Naive thymus-derived CD4-positive, alpha-beta T cell (primary cell): ENCODE data around the gene PLPP4. TPM values are rescaled to one million over a fixed set of nuclear protein-coding genes. Genes with fewer than 3 reads are reported as not detected.

Experiments used
- ATAC-seq: fragments of 150-1000 bp; cut with Tn5 transposase; 2 replicates; pipeline ENCODE4 v1.10.0; 2021; ENCODE audit warnings: mild to moderate bottlenecking, moderate library complexity
- CTCF ChIA-PET: fragments of 350-600 bp; sonication (Branson Sonifier 250); formaldehyde crosslinking; loops from one replicate; lab custom pipeline; 2021; ENCODE audit warnings: antibody characterized with exemption; lab: Charles Lee
- POLR2A ChIA-PET: fragments of 350-600 bp; sonication (Branson Sonifier 250); formaldehyde crosslinking; loops from one replicate; lab custom pipeline; 2021; ENCODE audit warnings: antibody characterized with exemption, inconsistent platforms; lab: Charles Lee
- DNase-seq, 9 donors: peaks; one replicate each; pipeline versions ENCODE4 v3.0.0 to v3.0.0-alpha.2; 2020 to 2022; ENCODE audit warnings: mixed read lengths in 1 of 9
- H3K27ac ChIP-seq: one replicate; pipeline ENCODE4 v1.7.0; 2013; ENCODE audit warnings: mild to moderate bottlenecking, low read depth, low read length, moderate library complexity
- H3K27me3 ChIP-seq, 2 donors: one replicate each; pipeline ENCODE4 v1.7.0; 2013; ENCODE audit warnings: low read length in 2 of 2, mild to moderate bottlenecking in 2 of 2, moderate library complexity in 2 of 2; ENCODE audit not compliant: control insufficient read depth in 2 of 2, insufficient read depth in 2 of 2
- H3K36me3 ChIP-seq, 3 experiments: 1 replicate in 2 of 3; 2 replicates in 1 of 3; pipeline ENCODE4 v1.7.0; 2013; ENCODE audit warnings: low read length in 3 of 3, mild to moderate bottlenecking in 3 of 3, moderate library complexity in 1 of 3; ENCODE audit not compliant: insufficient read depth in 3 of 3, control insufficient read depth in 2 of 3
- H3K4me1 ChIP-seq, 2 donors: one replicate each; pipeline ENCODE4 v1.7.0; 2013; ENCODE audit warnings: low read length in 2 of 2, mild to moderate bottlenecking in 2 of 2, moderate library complexity in 1 of 2; ENCODE audit not compliant: control insufficient read depth in 2 of 2, insufficient read depth in 2 of 2
- H3K4me3 ChIP-seq: 2 replicates; pipeline ENCODE4 v1.7.0; 2013; ENCODE audit warnings: mild to moderate bottlenecking, low read length
- H3K9me3 ChIP-seq, 3 experiments: 1 replicate in 2 of 3; 2 replicates in 1 of 3; pipeline ENCODE4 v1.7.0; 2013; ENCODE audit warnings: low read length in 3 of 3; ENCODE audit not compliant: control insufficient read depth in 2 of 3
- H3K27ac Mint-ChIP-seq, 9 donors: one replicate each; pipeline ENCODE4 v1.8.0; 2020 to 2022; ENCODE audit warnings: mixed read lengths in 9 of 9, mild to moderate bottlenecking in 8 of 9, moderate library complexity in 5 of 9, inconsistent platforms in 2 of 9
- H3K27me3 Mint-ChIP-seq, 5 donors: one replicate each; pipeline ENCODE4 v1.8.0; 2021 to 2022; ENCODE audit warnings: mixed read lengths in 5 of 5, mild to moderate bottlenecking in 1 of 5
- H3K36me3 Mint-ChIP-seq, 5 donors: one replicate each; pipeline ENCODE4 v1.8.0; 2020 to 2022; ENCODE audit warnings: mixed read lengths in 5 of 5, mild to moderate bottlenecking in 3 of 5, inconsistent platforms in 1 of 5
- H3K4me1 Mint-ChIP-seq, 7 donors: one replicate each; pipeline ENCODE4 v1.8.0; 2020 to 2022; ENCODE audit warnings: mixed read lengths in 7 of 7, mild to moderate bottlenecking in 3 of 7, inconsistent platforms in 1 of 7
- H3K4me3 Mint-ChIP-seq, 10 donors: one replicate each; pipeline ENCODE4 v1.8.0; 2020 to 2022; ENCODE audit warnings: mild to moderate bottlenecking in 10 of 10, mixed read lengths in 10 of 10, moderate library complexity in 6 of 10, inconsistent platforms in 2 of 10
- H3K9me3 Mint-ChIP-seq, 11 donors: one replicate each; pipeline ENCODE4 v1.8.0; 2020 to 2022; ENCODE audit warnings: mixed read lengths in 11 of 11, mild to moderate bottlenecking in 4 of 11, inconsistent platforms in 1 of 11, moderate library complexity in 1 of 11
- intact Hi-C, 2 donors: fragments of 100-400 bp; cut with micrococcal nuclease; formaldehyde crosslinking; loops; one replicate each; pipeline ENCODE4 v1.15.1; 2023
- polyA plus RNA-seq, 2 donors: library from polyadenylated mRNA; unstranded; fragments of 300-500 nt; fragmentation: Illumina TruSeq; gene quantifications; one replicate each; pipeline ENCODE4 v1.2.3, GENCODE V29; 2021
- total RNA-seq, 6 experiments: library from RNA in 5 of 6; stranded (reverse) in 5 of 6; gene quantifications; 1 replicate in 5 of 6; 2 replicates in 1 of 6; pipeline ENCODE4 v1.2.3 and lab custom pipeline; 2021 to 2026

The PLPP4 gene
- total and polyA plus RNA-seq, 7 experiments from 2014 or later: not detected

DNA sequence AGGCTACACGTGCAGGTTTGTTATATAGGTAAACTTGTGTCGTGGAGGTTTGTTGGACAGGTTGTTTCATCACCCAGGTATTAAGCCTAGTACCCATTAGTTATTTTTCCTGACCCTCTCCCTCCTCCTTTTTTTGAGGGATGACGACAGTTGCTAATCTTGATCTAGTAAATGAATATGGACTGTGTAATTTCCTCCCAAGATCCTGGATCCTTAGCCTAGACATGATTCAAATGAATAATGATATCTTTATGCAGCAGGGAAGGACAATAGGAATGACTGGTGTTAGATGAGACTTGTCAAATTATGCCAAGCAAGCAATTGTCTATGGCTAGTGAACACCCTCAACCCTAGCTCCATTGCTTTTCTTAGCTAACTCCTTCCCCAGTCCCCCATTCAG is 156.2 kb downstream of the PLPP4 start:
- no peak overlapping the region for H3K27ac ChIP-seq
- Mint-ChIP-seq H3K27me3 (peaks cover 0 to 5% (median 0%) of the 10 kb centered on the region in 5 donors), H3K36me3 (no peaks in the 10 kb centered on the region), H3K9me3 (peaks cover 3 to 14% (median 7%) of the 10 kb centered on the region in 11 donors), H3K27ac (no peak overlapping the region), H3K4me1 (no peaks in the 10 kb centered on the region), H3K4me3 (no peak overlapping the region)
- no peak overlapping the region for H3K4me3 ChIP-seq
- peaks cover 0 to 6% (median 4%) of the 10 kb centered on the region in 3 experiments for H3K9me3 ChIP-seq
- ATAC-seq (no peak), DNase-seq (no peak)
- no peaks in the 10 kb centered on the region for H3K27me3 ChIP-seq
- CTCF ChIA-PET: no interaction called here
- POLR2A ChIA-PET: no interaction called here
- H3K36me3 ChIP-seq: no peaks in the 10 kb centered on the region
- no peaks in the 10 kb centered on the region for H3K4me1 ChIP-seq
- intact Hi-C loops: no loop called here

DNA sequence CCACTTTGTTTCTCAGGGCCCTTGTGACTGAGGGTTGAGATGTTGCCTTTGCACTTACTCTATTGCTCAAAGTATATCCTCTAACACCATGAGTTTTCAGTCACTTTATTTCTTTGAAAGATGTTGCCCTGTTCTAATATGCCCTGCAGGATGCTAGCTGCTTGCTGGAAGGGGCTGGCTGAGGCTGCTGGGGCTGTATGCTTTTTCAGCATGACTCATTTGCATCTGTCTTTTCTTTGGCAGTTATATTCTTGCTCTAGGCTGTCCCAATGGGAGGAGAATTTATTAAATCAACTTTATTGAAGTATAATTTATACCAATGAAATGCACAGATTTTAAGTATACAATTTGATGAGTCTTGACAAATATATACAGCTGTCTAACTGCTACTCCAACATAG is 157.7 kb downstream of the PLPP4 start:
- no peak overlapping the region for H3K27ac Mint-ChIP-seq
- H3K4me3 ChIP-seq: no peak overlapping the region
- ChIA-PET POLR2A (no interaction called here), CTCF (no interaction called here)
- no peak overlapping the region for H3K4me3 Mint-ChIP-seq
- H3K27ac ChIP-seq: no peak overlapping the region
- intact Hi-C loops: no loop called here
- peaks cover 3 to 22% (median 7%) of the 10 kb centered on the region in 11 donors for H3K9me3 Mint-ChIP-seq
- H3K27me3 ChIP-seq: no peaks in the 10 kb centered on the region
- no peaks in the 10 kb centered on the region for H3K36me3 ChIP-seq
- DNase-seq: no peak
- H3K36me3 Mint-ChIP-seq: no peaks in the 10 kb centered on the region
- no peaks in the 10 kb centered on the region for H3K4me1 Mint-ChIP-seq
- H3K4me1 ChIP-seq: no peaks in the 10 kb centered on the region
- H3K9me3 ChIP-seq: peaks cover 0 to 6% (median 4%) of the 10 kb centered on the region in 3 experiments
- H3K27me3 Mint-ChIP-seq: peaks cover 0 to 5% (median 0%) of the 10 kb centered on the region in 5 donors
- ATAC-seq: no peak

DNA sequence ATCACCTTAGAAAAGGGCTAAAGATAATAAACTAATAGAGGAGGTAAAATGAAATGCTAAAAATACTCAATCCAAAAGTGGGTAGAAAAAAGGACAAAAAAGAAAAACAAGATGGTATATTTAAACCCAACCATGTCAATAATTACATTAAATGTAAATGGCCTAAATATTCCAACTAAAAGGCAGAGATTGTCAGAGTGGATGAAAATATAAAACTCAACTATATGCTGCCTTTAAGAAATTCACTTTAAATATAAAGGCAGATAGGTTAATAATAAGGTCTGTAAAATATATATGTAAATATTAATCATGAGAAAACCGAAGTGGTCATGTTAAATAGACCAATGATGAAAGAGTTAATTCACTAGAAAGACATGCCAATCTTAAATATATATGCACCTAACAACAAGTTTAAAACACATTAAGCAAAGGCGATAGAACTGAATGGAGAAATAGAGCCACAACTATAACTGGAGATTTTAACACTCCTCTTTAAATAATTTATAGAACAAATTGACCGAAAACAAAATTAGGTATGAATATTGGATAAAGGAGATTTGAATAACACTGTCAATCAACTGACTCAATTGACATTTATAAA is 159.4 kb downstream of the PLPP4 start:
- Histone ChIP-seq H3K27ac (no peak overlapping the region), H3K36me3 (no peaks in the 10 kb centered on the region), H3K4me1 (no peaks in the 10 kb centered on the region), H3K27me3 (no peaks in the 10 kb centered on the region), H3K9me3 (peaks cover 0 to 6% (median 4%) of the 10 kb centered on the region in 3 experiments), H3K4me3 (no peak overlapping the region)
- intact Hi-C loops: no loop called here
- DNase-seq (no peak), ATAC-seq (no peak)
- Mint-ChIP-seq H3K9me3 (peaks cover 3 to 29% (median 11%) of the 10 kb centered on the region in 11 donors), H3K4me3 (no peak overlapping the region), H3K4me1 (no peaks in the 10 kb centered on the region), H3K27ac (no peak overlapping the region), H3K27me3 (peaks cover 0 to 5% (median 0%) of the 10 kb centered on the region in 5 donors), H3K36me3 (no peaks in the 10 kb centered on the region)
- POLR2A ChIA-PET: no interaction called here
- CTCF ChIA-PET: no interaction called here

DNA sequence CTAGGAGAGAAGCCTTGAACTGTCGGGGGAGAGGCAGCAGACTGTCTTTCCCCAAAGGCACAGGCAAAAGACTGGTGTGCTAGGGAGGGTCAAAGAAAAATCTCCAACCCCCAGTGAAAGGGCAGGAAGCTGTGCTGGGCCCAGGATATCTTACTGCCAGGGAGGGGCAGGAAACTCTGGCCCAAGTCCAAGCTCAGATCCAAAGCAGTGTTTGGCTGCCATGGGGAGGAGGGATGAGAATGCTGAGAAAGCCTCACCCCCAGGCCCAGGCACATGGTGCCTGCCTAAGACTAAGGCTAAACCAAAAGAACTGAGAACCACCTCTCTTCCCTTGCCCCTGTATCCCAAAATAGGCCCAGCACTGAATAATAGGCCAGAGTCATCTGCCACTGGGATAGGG is 171.2 kb downstream of the PLPP4 start:
- peaks cover 0 to 10% (median 2%) of the 10 kb centered on the region in 11 donors for H3K9me3 Mint-ChIP-seq
- Histone ChIP-seq H3K4me1 (no peaks in the 10 kb centered on the region), H3K9me3 (no peaks in the 10 kb centered on the region), H3K36me3 (no peaks in the 10 kb centered on the region), H3K27me3 (no peaks in the 10 kb centered on the region), H3K4me3 (no peak overlapping the region), H3K27ac (no peak overlapping the region)
- no peak for ATAC-seq
- no peaks in the 10 kb centered on the region for H3K4me1 Mint-ChIP-seq
- no peak for DNase-seq
- H3K27me3 Mint-ChIP-seq: peaks cover 0 to 22% (median 6%) of the 10 kb centered on the region in 5 donors
- no peaks in the 10 kb centered on the region for H3K36me3 Mint-ChIP-seq
- no peak overlapping the region for H3K4me3 Mint-ChIP-seq
- POLR2A ChIA-PET: no interaction called here
- CTCF ChIA-PET: no interaction called here
- intact Hi-C loops: no loop called here
- no peak overlapping the region for H3K27ac Mint-ChIP-seq

DNA sequence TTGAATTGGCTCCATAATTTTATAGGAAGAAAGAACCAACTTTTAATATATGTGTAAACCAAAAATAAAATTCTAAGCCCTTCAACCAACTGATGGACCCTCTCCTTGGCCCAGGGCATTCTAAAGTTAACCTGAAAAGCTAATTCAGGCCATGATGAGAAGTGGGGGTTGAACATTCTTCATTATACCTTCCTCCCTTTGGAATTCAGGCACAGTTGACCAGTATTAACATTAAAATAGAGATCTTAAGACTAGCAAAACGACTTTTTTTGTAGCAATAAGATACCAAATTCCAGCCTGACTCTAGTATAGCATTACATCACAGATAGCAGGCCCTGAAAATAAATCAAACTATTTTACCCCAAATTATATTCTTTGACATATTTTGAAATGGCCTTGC is 173.2 kb downstream of the PLPP4 start:
- Mint-ChIP-seq H3K9me3 (peaks cover 0 to 10% (median 2%) of the 10 kb centered on the region in 11 donors), H3K27me3 (peaks cover 0 to 19% (median 12%) of the 10 kb centered on the region in 5 donors), H3K36me3 (no peaks in the 10 kb centered on the region), H3K27ac (no peak overlapping the region), H3K4me1 (no peaks in the 10 kb centered on the region), H3K4me3 (no peak overlapping the region)
- Histone ChIP-seq H3K27ac (no peak overlapping the region), H3K4me1 (no peaks in the 10 kb centered on the region), H3K27me3 (no peaks in the 10 kb centered on the region), H3K36me3 (no peaks in the 10 kb centered on the region), H3K9me3 (no peaks in the 10 kb centered on the region), H3K4me3 (no peak overlapping the region)
- ATAC-seq (no peak), DNase-seq (no peak)
- POLR2A ChIA-PET: no interaction called here
- intact Hi-C loops: no loop called here
- CTCF ChIA-PET: no interaction called here

DNA sequence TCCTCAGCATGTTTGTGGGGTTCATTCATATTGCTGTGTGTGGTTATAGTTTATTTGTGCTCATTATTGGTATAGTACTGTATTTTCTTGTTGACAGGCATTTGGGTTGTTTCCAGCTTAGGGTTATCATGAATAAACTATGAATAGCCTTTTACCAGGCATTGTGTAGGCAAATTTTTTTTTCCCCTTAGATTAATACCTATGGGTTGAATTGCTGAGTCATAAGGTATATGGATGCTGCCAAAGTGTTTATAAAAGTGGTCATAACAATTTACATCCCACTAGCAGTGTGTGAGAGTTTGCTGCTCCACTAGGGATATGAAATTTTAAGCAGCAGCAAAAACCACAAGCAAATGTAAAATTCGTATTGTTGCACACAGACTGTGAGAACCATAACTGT is 175.0 kb downstream of the PLPP4 start:
- ChIA-PET CTCF (no interaction called here), POLR2A (no interaction called here)
- H3K27me3 Mint-ChIP-seq: peaks cover 0 to 29% (median 12%) of the 10 kb centered on the region in 5 donors
- no peaks in the 10 kb centered on the region for H3K27me3 ChIP-seq
- H3K4me3 ChIP-seq: no peak overlapping the region
- H3K27ac Mint-ChIP-seq: no peak overlapping the region
- no peaks in the 10 kb centered on the region for H3K4me1 ChIP-seq
- no peak overlapping the region for H3K27ac ChIP-seq
- intact Hi-C loops: no loop called here
- no peaks in the 10 kb centered on the region for H3K9me3 ChIP-seq
- DNase-seq (no peak), ATAC-seq (no peak)
- H3K4me1 Mint-ChIP-seq: no peaks in the 10 kb centered on the region
- no peaks in the 10 kb centered on the region for H3K36me3 ChIP-seq
- no peak overlapping the region for H3K4me3 Mint-ChIP-seq
- H3K9me3 Mint-ChIP-seq: peaks cover 0 to 10% (median 4%) of the 10 kb centered on the region in 11 donors
- H3K36me3 Mint-ChIP-seq: no peaks in the 10 kb centered on the region

DNA sequence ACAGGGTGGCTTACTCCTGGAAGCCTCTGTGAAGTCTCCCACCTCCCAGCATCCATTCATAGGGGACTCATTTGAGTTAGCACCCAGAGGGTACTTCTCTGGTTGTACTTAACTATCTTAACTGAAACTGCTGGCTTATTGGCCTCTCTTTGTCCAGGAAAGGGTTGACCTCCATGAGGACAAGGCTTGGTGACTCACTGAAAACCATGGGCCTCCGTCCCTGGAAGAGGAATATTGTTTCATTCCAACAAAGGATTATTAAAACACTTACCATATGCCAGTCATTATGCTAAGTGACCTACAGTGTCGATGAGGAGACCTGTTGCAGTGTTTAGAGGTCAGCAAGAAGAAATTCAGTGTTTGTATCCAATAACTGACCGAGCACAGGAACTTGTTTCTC is 175.9 kb downstream of the PLPP4 start:
- H3K36me3 Mint-ChIP-seq: no peaks in the 10 kb centered on the region
- DNase-seq (no peak), ATAC-seq (no peak)
- H3K27me3 Mint-ChIP-seq: peaks cover 0 to 29% (median 12%) of the 10 kb centered on the region in 5 donors
- CTCF ChIA-PET: no interaction called here
- peaks cover 0 to 10% (median 3%) of the 10 kb centered on the region in 11 donors for H3K9me3 Mint-ChIP-seq
- Histone ChIP-seq H3K4me3 (no peak overlapping the region), H3K36me3 (no peaks in the 10 kb centered on the region), H3K27me3 (no peaks in the 10 kb centered on the region), H3K9me3 (no peaks in the 10 kb centered on the region), H3K27ac (no peak overlapping the region), H3K4me1 (no peaks in the 10 kb centered on the region)
- intact Hi-C loops: no loop called here
- H3K27ac Mint-ChIP-seq: no peak overlapping the region
- POLR2A ChIA-PET: no interaction called here
- H3K4me1 Mint-ChIP-seq: no peaks in the 10 kb centered on the region
- no peak overlapping the region for H3K4me3 Mint-ChIP-seq
